Kidney capillary endothelial cell (primary cell): ENCODE results near the gene RUNX2.
A peak's percentile ranks its signal among the peaks of the same experiment; 100 is the strongest.

ENCODE experiments used
- DNase-seq: peaks from one replicate; pipeline ENCODE4 v3.0.0-alpha.2; 2018; ENCODE audit warnings: low spot score

Gene RUNX2

DNA sequence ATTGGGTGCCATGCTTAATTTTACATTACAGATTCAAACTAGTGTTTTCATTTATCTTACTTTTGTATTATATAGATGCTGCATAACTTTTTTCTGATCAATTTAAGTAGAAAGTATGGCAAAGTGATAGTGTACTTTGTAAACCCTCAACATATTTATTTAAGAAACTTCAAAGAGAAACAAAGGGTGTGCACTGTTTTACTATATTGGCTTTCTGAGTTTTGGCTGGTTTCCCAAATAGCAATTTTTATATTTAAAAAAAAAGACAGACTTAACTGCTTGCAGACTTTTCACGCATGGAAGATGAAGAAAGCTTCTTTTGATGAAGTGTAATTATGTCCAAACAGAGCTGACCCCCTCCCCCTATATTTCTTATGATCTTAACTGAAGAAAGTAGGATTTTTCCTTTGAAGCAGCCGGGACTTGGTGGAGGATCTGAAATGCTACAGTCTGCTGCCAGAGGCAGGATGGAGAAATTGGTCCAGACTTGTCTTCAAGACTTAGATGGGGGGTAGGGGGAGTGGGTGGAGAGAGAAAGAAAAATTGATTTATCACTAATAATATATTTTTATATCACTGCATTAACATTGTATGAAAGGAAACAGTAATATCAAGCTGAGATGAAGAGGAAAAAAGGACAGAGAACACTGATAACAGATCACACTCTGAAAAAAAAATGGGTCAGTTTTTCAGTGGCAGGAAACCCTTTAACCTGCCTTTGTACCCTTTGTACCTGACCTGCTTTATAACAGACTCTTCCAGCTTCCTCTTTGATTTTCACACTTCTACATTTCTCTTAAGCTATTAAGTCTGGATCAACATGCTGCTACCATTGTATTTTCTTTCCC, 105.6 kb downstream of the RUNX2 start:
- no peak for DNase-seq

GRCh38 chr6:45434381-45434700, 106.2 kb downstream of the RUNX2 start:
- no peak for DNase-seq

DNA sequence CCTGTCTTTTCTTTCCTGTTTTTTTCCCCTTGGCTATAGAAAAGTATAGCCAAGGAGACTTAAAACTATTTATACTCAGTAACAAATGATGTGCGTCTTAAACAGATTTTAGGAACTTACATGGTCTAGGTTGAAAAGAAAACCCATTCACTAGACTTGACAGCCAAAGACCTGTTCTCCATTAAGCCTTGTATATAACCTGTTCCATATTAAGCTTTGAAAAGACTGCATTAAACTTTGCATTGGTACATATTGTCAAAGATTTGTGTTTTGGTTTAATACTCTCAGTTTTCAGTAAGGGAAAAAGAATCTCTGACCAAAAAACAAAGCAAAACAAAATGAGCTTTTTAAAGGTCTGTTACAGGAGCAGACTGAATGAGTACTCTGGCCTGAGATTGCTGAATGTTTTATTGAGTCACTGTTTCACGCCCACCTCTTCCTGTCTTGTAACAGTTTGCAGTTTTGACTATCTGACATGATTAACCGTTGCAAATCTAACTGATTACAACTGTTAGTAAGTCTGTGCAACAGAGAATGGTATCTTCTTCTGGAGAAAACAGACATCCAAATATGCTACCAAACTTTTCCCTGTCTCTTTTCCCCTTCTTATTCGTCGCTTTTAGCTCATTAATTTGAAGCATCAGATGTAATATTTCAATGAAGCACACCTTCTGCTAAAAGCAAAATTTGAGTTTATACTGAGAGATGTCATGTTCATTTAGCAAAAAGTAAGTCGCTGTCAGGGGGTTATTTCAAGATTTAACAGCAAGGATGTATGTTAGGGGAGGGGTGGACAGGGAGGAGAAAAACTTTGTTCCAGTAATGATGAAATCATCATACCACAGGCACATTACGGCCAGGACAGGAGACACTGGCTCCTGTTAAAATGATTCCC, 108.7 kb downstream of the RUNX2 start:
- peak; percentile 65 for DNase-seq

- no peak for DNase-seq
These were observed 109.3 kb downstream of the RUNX2 start for GRCh38 chr6:45437439-45437815.

GRCh38 chr6:45438151-45438550, 110.0 kb downstream of the RUNX2 start:
- no peak for DNase-seq

DNA sequence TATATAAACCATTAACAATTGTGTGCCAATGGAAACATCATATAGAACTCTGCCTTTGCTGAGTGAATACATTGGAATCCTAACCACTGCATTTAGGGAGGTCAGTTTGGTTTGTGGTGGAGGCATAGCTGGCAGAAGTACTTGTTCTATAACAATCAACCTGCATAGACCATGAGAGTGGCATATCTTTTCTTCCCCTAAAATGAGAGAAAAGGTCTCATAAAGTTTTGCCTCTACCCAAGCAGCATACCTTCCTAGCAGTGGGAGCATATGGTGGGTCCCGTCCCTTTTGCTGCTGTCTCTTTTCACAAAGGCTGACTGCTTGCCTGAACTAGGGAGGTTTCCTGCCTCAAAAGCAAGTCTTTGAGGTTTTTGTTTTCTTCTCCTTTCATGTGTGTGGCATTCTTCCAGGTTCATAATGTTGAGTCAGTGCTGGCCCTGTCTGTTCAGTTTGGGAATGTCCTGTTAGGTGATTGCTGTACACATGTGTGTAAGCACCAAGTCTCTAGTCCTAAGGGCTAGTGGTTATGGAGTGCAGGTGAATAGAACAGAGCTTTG, 110.8 kb downstream of the RUNX2 start:
- DNase-seq: no peak

DNA sequence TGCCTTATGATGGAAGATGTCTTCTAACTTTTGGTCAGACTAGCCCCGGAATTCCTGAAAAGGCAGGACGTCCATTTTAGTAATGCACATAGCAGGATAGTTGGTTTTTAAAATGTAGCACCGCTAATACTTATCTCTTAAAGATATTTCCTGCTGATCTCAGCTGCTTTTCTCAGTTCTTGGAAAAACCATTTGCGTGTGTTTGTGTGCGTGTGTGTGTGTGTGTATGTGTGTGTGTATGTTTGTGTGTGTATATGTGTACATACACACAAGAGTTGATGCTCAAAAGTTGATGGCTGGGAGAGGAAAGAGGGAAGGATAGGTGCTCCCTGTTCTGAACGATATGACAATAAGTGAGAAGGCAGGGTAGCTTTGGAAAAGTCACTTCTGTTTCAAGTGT, 111.3 kb downstream of the RUNX2 start:
- DNase-seq: no peak

DNA sequence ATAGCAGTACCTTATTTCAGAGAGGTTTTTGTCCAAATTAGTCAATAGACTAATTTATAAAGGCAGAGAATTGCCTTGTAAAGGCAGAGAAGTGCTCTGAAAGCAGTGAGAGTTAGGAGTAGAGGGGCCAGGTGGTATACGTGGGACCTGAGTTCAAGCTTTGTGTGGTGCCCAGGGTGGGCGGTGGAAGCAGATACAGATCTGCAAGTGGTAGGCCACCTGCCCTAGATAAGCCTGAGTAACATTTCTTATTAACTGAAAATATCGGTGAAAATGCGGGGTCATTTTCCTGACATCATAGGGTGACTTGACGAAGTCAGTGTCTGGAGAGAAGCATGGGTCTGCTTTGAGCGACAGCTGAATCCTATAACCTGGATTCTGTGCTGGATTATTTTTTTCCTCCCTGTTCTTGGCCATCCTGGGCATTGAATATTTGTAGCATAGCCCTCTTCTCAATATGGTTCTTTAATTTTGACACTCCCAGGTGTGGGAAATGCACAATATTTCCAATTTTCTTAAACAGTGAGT, 111.8 kb downstream of the RUNX2 start:
- DNase-seq: no peak

DNA sequence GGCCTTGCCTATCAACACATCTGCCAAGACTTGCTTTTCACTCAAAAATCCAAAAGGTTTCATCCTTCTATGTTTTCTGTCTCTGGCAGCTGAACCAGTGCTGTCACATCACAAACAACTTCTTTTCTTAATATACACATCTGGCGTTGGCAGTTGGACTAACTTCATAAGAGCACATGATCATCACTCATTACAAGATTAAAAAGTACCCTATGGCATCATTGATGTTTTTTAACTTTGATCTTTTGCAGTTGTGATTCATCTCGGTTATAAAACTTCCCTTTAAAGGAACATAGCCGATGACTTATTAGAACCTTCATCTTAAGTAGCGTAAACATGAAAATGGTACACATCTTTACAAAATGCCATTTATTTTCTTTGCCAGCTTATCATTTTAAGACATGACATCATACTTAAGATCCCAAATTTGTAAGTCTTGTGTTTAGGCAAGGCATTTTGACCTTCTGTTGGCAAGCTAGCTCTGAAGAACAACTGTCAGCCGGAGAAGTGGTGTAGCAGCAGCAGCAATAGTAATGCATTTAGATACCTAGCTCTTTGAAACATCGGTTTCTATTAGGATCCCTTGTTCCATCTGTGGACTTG, 113.8 kb downstream of the RUNX2 start:
- no peak for DNase-seq

- DNase-seq: no peak
These were observed 114.6 kb downstream of the RUNX2 start for GRCh38 chr6:45442716-45443115.

- no peak for DNase-seq
These were observed 117.2 kb downstream of the RUNX2 start for GRCh38 chr6:45445364-45445748.

- DNase-seq: peak; percentile 97
These were observed 117.8 kb downstream of the RUNX2 start for GRCh38 chr6:45445749-45446549.

DNA sequence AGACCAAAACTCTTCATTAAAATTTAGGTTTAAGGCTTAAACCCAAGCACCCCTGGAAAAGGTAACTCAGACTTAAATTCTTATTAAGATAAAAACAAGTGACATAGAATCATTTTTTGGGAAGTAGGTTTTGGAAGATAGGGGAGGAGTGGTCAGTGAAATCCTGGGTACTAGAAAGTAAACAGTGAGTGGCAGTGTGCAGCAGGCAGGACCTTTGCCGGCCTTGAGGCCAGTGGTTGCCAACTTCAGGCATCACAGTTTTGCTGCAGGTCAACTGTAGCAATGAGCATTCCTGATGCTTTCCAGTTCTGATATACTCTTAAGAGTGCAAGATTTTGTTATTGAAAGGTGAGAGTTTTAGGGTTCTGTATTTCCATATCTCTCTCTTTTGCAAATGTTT, 118.9 kb downstream of the RUNX2 start:
- no peak for DNase-seq

GRCh38 chr6:45447716-45448115, 119.6 kb downstream of the RUNX2 start:
- no peak for DNase-seq

- no peak for DNase-seq
These were observed 120.6 kb downstream of the RUNX2 start for GRCh38 chr6:45448417-45449389.

DNA sequence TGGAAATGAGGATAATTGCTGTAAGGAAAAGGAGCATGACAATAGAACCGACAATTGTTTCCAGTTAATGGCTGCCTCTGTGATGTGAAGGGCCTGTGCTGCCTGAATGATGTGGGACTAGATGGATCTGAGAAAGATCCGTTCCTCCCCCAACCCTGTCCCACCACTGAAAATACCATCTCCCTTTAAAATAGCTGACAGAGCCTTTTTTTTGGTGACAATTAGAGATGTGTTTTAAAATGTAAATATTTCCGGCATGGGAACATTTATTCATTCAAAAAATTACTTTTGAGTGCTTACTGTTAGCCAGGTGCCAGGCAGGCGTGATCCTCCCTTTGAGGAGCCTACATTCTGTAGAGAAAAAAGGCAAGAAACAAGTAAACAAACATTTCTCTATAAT, 122.0 kb downstream of the RUNX2 start:
- no peak for DNase-seq

DNA sequence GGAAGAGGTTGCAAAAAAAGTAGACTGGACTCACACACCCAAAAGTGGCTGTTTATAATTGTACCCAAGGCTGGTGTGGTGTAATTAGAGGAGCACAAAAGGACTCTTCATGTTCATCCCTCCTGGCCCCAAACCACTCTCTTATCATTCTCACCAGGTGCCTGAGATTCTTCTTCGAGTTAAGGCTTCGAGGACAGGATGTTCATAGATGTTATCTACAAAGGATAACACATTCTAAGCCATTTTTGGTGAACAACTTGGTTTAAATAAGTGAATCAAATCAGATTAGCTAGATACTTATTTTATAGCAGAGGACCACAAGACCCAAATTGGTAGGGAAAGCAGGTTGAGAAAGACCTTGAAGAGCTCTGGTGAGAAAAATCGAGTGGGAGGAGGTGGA, 122.7 kb downstream of the RUNX2 start:
- no peak for DNase-seq

GRCh38 chr6:45454008-45454911, 126.1 kb downstream of the RUNX2 start:
- peak; percentile 70 for DNase-seq

DNA sequence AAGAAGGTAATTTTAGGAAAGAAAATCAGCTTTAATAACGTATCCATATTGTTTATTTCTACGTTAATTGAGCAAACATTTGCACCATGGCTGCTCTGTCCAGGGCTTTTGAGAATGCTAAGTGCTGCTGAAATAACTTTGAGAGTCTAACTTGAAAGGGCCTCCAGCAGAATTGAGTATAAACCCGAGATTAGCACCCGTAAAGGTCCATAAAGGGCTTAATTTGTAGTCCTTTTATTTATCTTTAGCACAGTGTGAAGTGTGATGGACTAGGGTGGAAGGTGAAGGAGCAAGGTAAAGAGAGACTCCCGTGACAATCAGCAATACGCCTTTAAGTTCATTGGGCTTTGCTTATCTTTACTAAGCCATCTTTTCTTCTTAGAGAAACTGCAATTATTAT, 127.3 kb downstream of the RUNX2 start:
- DNase-seq: no peak
